ENCODE data around the gene MELTF. TPM values are rescaled to one million over a fixed set of nuclear protein-coding genes. Genes with fewer than 3 reads are reported as not detected.

The MELTF gene
- total RNA-seq, 4 donors from 2014 or later: 17.3 to 143 (median 50.7) TPM

GRCh38 chr3:197001106-197001971 is 28.3 kb downstream of the MELTF start:
- Histone ChIP-seq H3K36me3 (no peaks in the 10 kb centered on the region), H3K27ac (peak overlapping the region in 1 of 4 donors; percentile 64), H3K4me3 (no peak overlapping the region), H3K9me3 (no peaks in the 10 kb centered on the region), H3K4me1 (peaks cover 0 to 12% (median 6%) of the 10 kb centered on the region in 4 donors), H3K27me3 (no peaks in the 10 kb centered on the region)
- no peak for TF ChIP-seq CTCF (IDR thresholded peaks at IDR 0.05)
- no peak for TF ChIP-seq POLR2A (IDR thresholded peaks at IDR 0.05)
- DNase-seq: peak in 1 of 3 donors; percentile 46

GRCh38 chr3:197000211-197000610 is 29.4 kb downstream of the MELTF start:
- no peaks in the 10 kb centered on the region for H3K27me3 ChIP-seq
- H3K9me3 ChIP-seq: no peaks in the 10 kb centered on the region
- H3K27ac ChIP-seq: no peak overlapping the region
- TF ChIP-seq POLR2A (IDR thresholded peaks at IDR 0.05) (no peak), CTCF (IDR thresholded peaks at IDR 0.05) (no peak)
- peak in 1 of 3 donors; percentile 23 for DNase-seq
- H3K4me3 ChIP-seq: no peak overlapping the region
- H3K4me1 ChIP-seq: peaks cover 0 to 12% (median 6%) of the 10 kb centered on the region in 4 donors
- H3K36me3 ChIP-seq: no peaks in the 10 kb centered on the region

GRCh38 chr3:196998966-196999760 is 30.5 kb downstream of the MELTF start:
- TF ChIP-seq POLR2A (IDR thresholded peaks at IDR 0.05): no peak
- no peak for TF ChIP-seq CTCF (IDR thresholded peaks at IDR 0.05)
- peak in 1 of 3 donors; percentile 39 for DNase-seq

GRCh38 chr3:196997311-196997710 is 32.3 kb downstream of the MELTF start:
- TF ChIP-seq POLR2A (IDR thresholded peaks at IDR 0.05): no peak
- no peak for TF ChIP-seq CTCF (IDR thresholded peaks at IDR 0.05)
- no peaks in the 10 kb centered on the region for H3K9me3 ChIP-seq
- peaks cover 0 to under 1% (median 0%) of the 10 kb centered on the region in 4 donors for H3K4me1 ChIP-seq
- H3K27me3 ChIP-seq: no peaks in the 10 kb centered on the region
- H3K27ac ChIP-seq: no peak overlapping the region
- H3K4me3 ChIP-seq: no peak overlapping the region
- H3K36me3 ChIP-seq: no peaks in the 10 kb centered on the region
- DNase-seq: peak in 1 of 3 donors; percentile 21

More at GRCh38 chr3:196998966-196999760, 30.5 kb downstream of the MELTF start:
- H3K4me3 ChIP-seq: no peak overlapping the region
- H3K9me3 ChIP-seq: no peaks in the 10 kb centered on the region
- peaks cover 0 to 11% (median 6%) of the 10 kb centered on the region in 4 donors for H3K4me1 ChIP-seq
- no peaks in the 10 kb centered on the region for H3K36me3 ChIP-seq
- no peaks in the 10 kb centered on the region for H3K27me3 ChIP-seq
- H3K27ac ChIP-seq: no peak overlapping the region

GRCh38 chr3:196996454-196997265 is 33.0 kb downstream of the MELTF start:
- Histone ChIP-seq H3K9me3 (no peaks in the 10 kb centered on the region), H3K4me3 (no peak overlapping the region), H3K27me3 (no peaks in the 10 kb centered on the region), H3K36me3 (no peaks in the 10 kb centered on the region), H3K27ac (no peak overlapping the region), H3K4me1 (no peaks in the 10 kb centered on the region)
- TF ChIP-seq POLR2A (IDR thresholded peaks at IDR 0.05) (no peak), CTCF (IDR thresholded peaks at IDR 0.05) (no peak)
- DNase-seq: peak in 1 of 3 donors; percentile 20

Measured in Peyer's patch (tissue), 4 donors.